Measurements from ENCODE around the gene LPP.

LPP gene

GRCh38 chr3:188223936-188224335 is 70.0 kb downstream of the LPP start:
- DNase-seq, result no peak

- no peak for DNase-seq
Measured at GRCh38 chr3:188227442-188227841, 73.5 kb downstream of the LPP start.

GRCh38 chr3:188229177-188229576 is 75.2 kb downstream of the LPP start:
- no peak for DNase-seq

DNA sequence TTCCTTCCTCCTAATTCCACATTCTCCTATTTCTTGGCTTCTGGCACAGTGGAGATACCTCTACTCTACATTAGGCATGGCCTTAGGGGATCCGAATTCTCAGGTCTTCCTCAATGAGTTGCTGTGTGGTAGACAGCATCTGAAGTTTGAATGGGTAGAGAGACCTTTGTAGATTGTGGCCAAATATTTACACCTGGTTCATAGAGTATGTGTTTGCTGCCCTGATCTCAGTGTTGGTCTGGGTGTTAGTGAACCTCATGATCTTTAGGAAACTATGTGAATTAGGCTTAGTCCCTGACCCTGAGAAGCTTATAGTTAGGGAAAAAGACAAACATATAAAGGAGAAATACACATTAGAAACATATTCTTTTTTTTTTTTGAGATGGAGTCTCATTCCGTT is 75.8 kb downstream of the LPP start:
- DNase-seq, result no peak

GRCh38 chr3:188230962-188231361 is 77.0 kb downstream of the LPP start:
- no peak for DNase-seq

DNA sequence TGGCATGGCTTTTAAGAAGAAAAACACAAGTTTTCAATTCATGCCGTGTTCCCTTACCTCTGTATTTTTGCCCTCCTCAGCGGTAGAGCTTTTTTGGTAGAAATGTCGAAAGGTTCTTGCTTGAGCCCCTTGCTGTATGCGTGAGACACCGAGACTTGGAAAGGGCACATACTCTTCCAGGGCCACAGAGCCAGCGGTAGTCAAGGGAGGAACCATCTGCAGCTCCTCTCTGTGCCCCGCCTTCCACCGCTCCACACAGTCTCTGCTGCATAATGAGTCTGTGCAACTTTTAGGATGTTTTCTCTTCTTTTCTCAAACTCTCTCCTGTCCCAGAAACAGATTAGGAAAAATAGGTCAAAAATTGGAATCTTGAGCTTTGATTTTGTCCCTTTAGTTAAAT is 77.5 kb downstream of the LPP start:
- no peak for DNase-seq

DNA sequence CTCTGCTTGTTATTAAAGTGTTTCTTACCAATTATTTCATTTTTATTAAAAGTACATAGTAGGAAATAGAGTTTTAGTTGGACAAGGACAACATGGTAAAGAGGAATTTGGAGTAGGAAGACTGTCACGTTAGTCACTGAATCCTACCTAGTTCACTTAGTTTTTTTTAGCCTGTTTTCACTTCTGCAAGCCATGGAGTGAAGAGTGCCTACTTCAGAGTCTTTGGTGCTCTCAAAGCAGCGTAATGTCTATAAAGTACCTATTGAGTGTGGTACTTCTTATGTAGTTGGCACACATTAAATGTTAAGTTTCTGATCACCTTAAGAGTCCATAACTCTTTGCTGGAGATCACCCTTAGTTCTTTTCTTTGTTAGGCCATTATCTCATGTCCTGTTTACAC is 78.7 kb downstream of the LPP start:
- DNase-seq, result no peak

DNA sequence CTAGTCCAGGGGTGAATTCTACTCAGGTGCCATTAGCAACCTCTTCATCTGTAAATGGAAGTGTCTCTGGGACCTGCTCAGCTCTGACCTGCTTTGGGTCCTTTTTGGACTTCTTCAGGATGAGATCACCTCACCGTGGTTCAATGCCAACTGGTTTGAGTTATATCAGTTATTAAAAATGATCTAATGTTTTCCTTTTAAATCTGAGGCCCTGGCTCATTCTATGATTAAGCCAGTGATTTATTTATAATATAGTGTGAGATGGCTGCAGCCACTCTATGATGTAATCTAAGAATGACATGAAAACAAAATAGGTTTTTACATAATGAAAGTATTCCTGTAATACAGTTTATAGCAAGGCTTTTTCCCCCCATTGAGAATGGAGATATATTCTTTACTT is 79.4 kb downstream of the LPP start:
- no peak for DNase-seq

- DNase-seq, result no peak
Measured at GRCh38 chr3:188234132-188234531, 80.2 kb downstream of the LPP start.

DNA sequence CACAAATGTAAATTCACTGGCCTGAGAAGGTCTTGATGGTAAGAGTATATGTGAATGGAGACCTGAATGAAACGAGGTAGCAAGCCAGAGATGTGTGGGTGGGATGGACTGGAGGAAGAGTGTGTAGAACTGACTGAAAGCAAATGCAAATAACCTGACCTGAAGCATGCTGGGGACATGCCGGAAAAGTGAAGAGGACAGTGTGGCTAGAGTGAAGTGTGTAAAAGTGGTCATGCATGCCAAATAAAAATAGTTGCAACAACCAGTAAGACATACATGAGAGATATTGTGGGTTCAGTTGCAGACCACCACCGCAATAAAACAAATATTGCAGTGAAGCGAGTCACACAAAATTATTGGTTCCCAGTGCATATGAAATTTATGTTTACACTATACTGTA is 82.3 kb downstream of the LPP start:
- DNase-seq, result no peak

DNA sequence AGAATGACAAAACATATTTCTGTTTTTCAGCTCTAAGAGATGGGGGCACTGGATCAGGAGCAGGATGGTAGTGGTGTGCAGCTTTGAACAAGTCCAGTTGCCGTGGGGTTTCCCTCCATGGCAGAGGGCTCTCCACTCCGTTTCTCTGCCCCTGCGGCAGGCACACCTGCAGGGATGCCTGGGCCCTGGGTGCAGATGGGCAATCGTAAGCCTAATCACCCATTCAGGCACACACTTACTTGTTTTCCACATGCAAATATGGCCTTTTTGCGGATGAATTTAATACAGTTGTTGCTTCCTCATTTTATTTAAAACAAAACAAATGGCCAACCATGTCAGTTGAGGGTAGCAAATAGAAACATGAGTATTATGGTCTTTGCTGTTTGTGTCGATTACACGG is 85.1 kb downstream of the LPP start:
- no peak for DNase-seq

DNA sequence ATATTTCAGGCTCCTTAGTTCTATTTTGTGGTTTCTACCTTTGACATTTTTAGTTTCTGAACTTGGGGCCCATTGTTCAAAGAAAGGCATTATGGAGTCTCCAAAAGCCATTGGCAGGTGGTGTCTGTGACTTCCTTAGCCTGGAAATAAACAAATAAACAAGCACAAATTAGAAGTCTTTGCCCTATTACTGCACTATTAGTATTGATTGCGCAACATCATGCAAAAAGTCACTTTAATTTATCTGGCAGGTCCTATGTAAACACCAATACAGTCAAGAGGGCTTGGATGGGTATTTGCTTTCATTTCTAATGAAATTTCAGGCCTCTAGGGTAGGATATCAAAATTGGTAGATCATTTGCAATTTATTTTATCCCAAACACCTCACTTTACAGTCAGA is 85.6 kb downstream of the LPP start:
- DNase-seq, result no peak

DNA sequence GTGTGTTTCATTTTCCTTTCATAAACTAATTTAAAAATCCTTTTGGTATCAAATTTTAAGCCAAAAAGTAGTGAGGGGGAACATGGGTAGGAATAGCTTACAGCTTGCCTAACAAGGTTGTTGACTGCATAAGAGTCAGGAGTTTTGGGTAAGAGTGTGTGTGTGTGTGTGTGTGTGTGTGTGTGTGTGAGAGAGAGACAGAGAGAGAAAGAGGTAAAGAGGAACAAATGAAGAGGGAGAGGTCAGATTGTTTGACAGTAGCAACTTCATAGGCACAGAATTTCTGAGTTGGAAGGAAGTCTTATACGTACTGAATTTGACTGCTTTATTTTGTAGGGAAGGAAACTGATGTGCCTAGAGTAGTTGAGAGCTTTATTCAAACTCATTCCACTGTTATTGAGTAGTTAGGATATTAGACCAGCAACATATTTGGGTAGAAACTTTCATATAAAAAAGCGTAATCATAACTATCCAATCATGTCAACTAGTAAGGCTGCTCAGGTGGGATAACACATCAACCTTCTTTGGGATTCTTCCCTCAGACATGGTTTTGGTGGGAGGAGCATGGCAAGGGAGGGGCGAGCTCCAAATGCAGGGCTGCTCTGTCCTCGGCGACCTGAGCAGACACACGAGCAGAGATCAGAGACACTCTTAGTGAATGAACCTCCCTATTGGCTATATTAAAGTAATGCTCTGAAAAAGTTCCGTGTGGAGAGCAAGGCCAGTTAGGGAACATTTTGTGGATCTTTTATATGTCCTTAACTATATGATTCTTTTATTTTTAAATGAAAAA is 86.4 kb downstream of the LPP start:
- DNase-seq, result no peak

DNA sequence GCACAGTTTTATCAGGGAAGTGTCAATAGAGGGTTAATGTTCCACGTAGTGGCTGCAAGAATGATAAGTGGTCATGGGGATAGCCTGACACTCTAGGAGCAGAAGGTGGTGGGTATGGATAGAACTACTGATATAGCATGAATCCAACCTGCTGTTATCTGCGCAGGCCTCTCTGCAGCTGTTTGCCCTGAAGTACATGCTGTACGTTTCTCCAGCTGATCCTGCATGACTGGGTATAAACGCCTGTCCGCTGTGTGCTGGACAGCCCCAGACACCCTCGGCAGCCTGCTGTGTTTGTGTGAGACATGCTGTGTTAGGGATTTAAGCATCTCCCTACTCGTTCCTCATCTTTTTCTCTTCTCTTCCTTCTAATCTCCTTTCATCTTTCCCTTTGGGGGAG is 87.1 kb downstream of the LPP start:
- no peak for DNase-seq

DNA sequence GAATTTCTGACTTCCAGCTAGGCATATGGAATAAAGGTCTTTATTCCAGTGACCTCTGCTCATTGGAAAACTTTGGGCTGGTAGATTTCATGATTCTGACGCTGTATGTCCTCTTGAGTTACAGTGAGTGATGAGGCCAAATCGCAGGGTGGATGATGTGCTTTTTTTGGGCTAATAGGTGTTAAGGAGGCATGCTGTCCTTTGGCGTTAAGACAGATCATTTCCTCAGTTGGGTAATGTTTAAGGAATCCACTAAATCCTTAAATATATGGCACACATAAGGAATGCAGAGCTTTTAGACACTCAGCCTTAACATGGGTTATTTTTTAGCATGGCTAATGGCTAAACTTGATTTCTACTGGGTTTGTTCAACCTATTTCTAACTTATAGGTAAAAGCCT is 87.9 kb downstream of the LPP start:
- no peak for DNase-seq

DNA sequence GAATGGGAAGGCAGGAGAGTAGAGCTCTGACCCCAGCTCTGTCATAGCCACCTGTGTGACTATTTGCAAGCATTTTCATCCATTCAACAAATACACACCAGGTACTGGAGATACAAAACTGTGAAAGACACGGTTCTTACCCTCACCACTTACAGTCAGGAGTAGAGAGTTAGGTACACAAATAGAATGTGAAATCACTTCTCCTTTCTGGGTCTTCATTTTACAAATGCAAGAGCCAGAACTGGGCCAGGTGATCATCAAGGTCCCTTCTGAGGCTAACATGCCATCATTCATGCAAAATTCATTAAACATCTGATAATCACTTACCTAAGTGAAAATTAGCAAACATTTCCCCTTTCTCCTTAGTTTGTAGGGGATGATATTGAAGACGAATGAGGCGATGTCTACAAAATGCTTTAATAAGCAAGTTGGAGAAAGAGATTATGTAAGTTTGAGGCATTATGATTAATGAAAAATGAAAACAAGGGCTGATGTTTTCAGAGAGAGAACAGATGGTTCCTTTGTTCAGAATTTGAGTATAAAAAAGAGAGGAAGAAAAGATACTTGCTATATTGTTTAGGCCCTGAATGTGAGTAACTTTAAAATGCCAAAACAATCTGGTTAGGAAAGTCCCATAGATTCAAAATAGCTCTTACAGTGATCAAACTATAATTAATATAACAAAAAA is 88.6 kb downstream of the LPP start:
- no peak for DNase-seq

GRCh38 chr3:188243124-188243795 is 89.3 kb downstream of the LPP start:
- DNase-seq, result no peak

DNA sequence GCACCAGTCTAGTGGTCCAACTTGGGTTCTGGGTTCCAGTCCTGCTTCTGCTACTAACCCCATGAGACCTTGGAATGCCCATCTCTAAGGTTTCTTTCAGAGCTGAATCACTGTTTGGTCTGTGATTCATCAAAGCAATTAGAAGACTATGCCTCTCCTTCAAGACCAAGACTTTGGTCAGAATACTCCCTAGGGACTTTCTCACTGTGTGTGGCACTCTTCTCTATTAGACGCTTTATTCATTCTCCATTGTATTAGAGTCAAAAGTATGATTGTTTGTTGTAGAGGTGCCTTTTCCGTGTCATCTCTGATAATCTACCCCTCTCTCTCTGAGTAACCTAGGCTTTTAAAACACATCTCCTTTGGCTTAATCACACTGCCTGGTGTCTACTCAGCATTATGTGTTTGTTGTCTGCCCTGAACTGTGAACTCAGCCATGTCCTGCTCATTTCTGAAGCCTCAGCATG is 90.5 kb downstream of the LPP start:
- no peak for DNase-seq

GRCh38 chr3:188246905-188247304 is 92.9 kb downstream of the LPP start:
- DNase-seq, result no peak

- DNase-seq, result no peak
Measured at GRCh38 chr3:188248036-188248561, 94.1 kb downstream of the LPP start.

GRCh38 chr3:188253123-188253793 is 99.3 kb downstream of the LPP start:
- no peak for DNase-seq

GRCh38 chr3:188253800-188254452 is 100.0 kb downstream of the LPP start:
- DNase-seq, result no peak
